ENCODE measurements around the gene GPAT3.

- TF ChIP-seq SUZ12 (IDR thresholded peaks at IDR 0.05; ENCODE audit: low read length) (no peak), MAX (IDR thresholded peaks at IDR 0.05) (no peak), CTCF (IDR thresholded peaks at IDR 0.05; ENCODE audit: control extremely low read depth in 1 of 3, insufficient read depth in 1 of 3, low read depth in 1 of 3, low read length in 3 of 3) (no peak), HDAC2 (IDR thresholded peaks at IDR 0.05; ENCODE audit: borderline replicate concordance in 1 of 2, low read depth in 2 of 2, low read length in 2 of 2) (no peak), TCF12 (IDR thresholded peaks at IDR 0.05; ENCODE audit: low read depth, low read length) (no peak), POLR2A (IDR thresholded peaks at IDR 0.05; ENCODE audit: control extremely low read depth in 1 of 2, low read depth in 2 of 2, low read length in 2 of 2) (no peak), POLR2AphosphoS5 (IDR thresholded peaks at IDR 0.05; ENCODE audit: low read depth, low read length) (no peak), FOSL1 (IDR thresholded peaks at IDR 0.05; ENCODE audit: insufficient read depth, low read depth, low read length) (no peak), EP300 (IDR thresholded peaks at IDR 0.05; ENCODE audit: borderline replicate concordance in 1 of 2, low read depth in 2 of 2, low read length in 2 of 2) (no peak), KDM1A (IDR thresholded peaks at IDR 0.05; ENCODE audit: borderline replicate concordance, low read length) (no peak), GABPA (IDR thresholded peaks at IDR 0.05; ENCODE audit: borderline replicate concordance, insufficient read depth, low read length) (no peak), USF2 (IDR thresholded peaks at IDR 0.05; ENCODE audit: low read length) (no peak)
These were observed 16.2 kb downstream of the GPAT3 start for GRCh38 chr4:83552083-83552482.

All from H1 (cell line).